ENCODE measurements around the gene MMP23B. TPM values are rescaled to one million over a fixed set of nuclear protein-coding genes. Genes with fewer than 3 reads are reported as not detected.
"Not testable (repeated sequence)": the region's sequence is repeated elsewhere in the genome, so short reads cannot be mapped to it uniquely, and the experiment has no call there.

The MMP23B gene
- total RNA-seq, 1 donor from 2014 or later, result 4.7 TPM

- H3K27me3 Mint-ChIP-seq (ENCODE audit: insufficient read depth, low read depth); H3K36me3 Mint-ChIP-seq; H4K20me1 ChIP-seq (ENCODE audit: low read depth); H3K4me1 ChIP-seq; H3K9me3 Mint-ChIP-seq; H3K4me1 Mint-ChIP-seq; H3F3A ChIP-seq (ENCODE audit: low read depth); H3K4me3 Mint-ChIP-seq; H3K27ac Mint-ChIP-seq; H3K4me2 ChIP-seq; DNase-seq (ENCODE audit: low spot score); H3K9me3 ChIP-seq (ENCODE audit: low read depth); H3K4me3 ChIP-seq; H3K27me3 ChIP-seq; H3K36me3 ChIP-seq; H3K79me2 ChIP-seq (ENCODE audit: low read depth); H2AFZ ChIP-seq (replicated peaks); H3K27ac ChIP-seq; H3K9ac ChIP-seq: not testable (repeated sequence)
These were observed 8.1 kb downstream of the MMP23B start for GRCh38 chr1:1640081-1640480.

GRCh38 chr1:1640711-1641461 is 8.9 kb downstream of the MMP23B start:
- H3K36me3 Mint-ChIP-seq, result not testable (repeated sequence)

GRCh38 chr1:1646326-1646725 is 14.4 kb downstream of the MMP23B start:
- not testable (repeated sequence) for H4K20me1 ChIP-seq (ENCODE audit: low read depth); H3K27ac ChIP-seq; H3K4me3 ChIP-seq; H3F3A ChIP-seq (ENCODE audit: low read depth); H3K4me1 Mint-ChIP-seq; H3K4me1 ChIP-seq; H3K9ac ChIP-seq; H3K4me3 Mint-ChIP-seq; H3K79me2 ChIP-seq (ENCODE audit: low read depth); H3K9me3 Mint-ChIP-seq; H3K9me3 ChIP-seq (ENCODE audit: low read depth); H3K4me2 ChIP-seq; H2AFZ ChIP-seq (replicated peaks); H3K27ac Mint-ChIP-seq; H3K36me3 ChIP-seq; H3K27me3 ChIP-seq; DNase-seq (ENCODE audit: low spot score); H3K27me3 Mint-ChIP-seq (ENCODE audit: insufficient read depth, low read depth)
- peaks cover 24% of the 10 kb centered on the region for H3K36me3 Mint-ChIP-seq

More at GRCh38 chr1:1640711-1641461, 8.9 kb downstream of the MMP23B start:
- not testable (repeated sequence) for H3K4me3 Mint-ChIP-seq; H3K27ac ChIP-seq; H3K9me3 ChIP-seq (ENCODE audit: low read depth); H4K20me1 ChIP-seq (ENCODE audit: low read depth); H3K27me3 ChIP-seq; H2AFZ ChIP-seq (replicated peaks); H3K4me3 ChIP-seq; H3F3A ChIP-seq (ENCODE audit: low read depth); H3K27ac Mint-ChIP-seq; H3K9ac ChIP-seq; H3K36me3 ChIP-seq; H3K9me3 Mint-ChIP-seq; H3K27me3 Mint-ChIP-seq (ENCODE audit: insufficient read depth, low read depth); H3K4me1 Mint-ChIP-seq; H3K4me1 ChIP-seq; H3K79me2 ChIP-seq (ENCODE audit: low read depth); H3K4me2 ChIP-seq; DNase-seq (ENCODE audit: low spot score)

DNA sequence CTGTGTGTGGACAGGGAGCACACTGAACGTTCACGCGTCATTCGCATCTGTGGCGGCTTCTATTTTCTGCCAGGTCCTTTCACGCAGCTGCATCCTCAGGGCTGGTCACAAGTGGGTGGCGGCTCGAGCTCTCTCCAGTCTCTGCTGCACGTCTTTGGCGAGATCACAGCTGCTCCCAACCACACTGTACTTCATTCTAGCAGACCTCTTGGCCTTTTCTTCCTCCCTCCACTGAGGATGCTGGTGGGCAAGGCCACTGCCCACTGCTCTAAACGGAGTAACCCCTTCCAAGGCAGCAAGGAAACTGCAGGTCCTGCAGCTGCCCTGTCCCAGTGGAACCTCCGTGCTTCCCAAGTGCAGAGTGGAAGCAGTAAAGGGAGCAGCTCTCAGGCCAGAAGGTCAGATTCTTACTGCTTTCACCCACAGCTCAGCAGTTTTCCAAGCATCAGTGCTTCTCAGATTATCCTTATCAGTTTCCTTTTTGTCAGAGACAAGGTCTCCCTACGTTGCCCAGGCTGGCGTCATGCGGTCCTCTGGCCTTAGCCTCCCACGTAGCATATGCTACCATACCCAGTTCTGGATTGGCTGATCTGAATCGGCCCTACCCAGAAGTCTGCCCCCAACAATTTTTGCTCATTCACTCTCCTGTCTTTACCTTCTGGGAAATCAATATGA is 15.7 kb downstream of the MMP23B start:
- not testable (repeated sequence) for DNase-seq (ENCODE audit: low spot score); H3K27me3 Mint-ChIP-seq (ENCODE audit: insufficient read depth, low read depth); H3K4me3 ChIP-seq; H3K27me3 ChIP-seq; H3K36me3 ChIP-seq; H3K4me3 Mint-ChIP-seq; H3K9me3 Mint-ChIP-seq; H3K4me1 ChIP-seq; H3K4me1 Mint-ChIP-seq; H3K9me3 ChIP-seq (ENCODE audit: low read depth); H3K27ac Mint-ChIP-seq; H3K27ac ChIP-seq; H3K9ac ChIP-seq; H4K20me1 ChIP-seq (ENCODE audit: low read depth); H3F3A ChIP-seq (ENCODE audit: low read depth); H3K79me2 ChIP-seq (ENCODE audit: low read depth); H2AFZ ChIP-seq (replicated peaks); H3K4me2 ChIP-seq
- H3K36me3 Mint-ChIP-seq, result peaks cover 31% of the 10 kb centered on the region

DNA sequence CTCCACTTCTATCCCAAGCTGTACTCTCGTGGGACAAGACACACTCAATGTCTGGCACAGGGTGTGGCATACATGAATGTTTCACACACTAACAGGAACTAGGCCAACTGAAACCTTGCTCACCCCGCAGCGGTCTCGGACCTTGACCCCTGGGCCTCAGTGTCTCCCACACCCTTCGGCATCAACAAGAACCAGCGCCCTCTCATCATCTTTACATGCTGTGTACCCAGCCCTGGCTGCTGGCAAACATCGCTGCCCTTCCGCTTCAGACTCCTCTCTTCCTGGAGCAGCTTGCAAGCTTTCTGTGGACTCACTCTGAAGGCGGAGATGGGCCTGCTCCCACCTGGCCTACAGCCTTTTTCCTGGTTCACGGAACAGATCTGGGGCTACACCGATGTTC is 16.3 kb downstream of the MMP23B start:
- peaks cover 32% of the 10 kb centered on the region for H3K36me3 Mint-ChIP-seq
- H3F3A ChIP-seq (ENCODE audit: low read depth); H3K4me3 ChIP-seq: not testable (repeated sequence)

More for the DNA sequence above, 16.3 kb downstream of the MMP23B start:
- H2AFZ ChIP-seq (replicated peaks); H3K4me1 Mint-ChIP-seq; H3K79me2 ChIP-seq (ENCODE audit: low read depth); H3K9me3 ChIP-seq (ENCODE audit: low read depth); DNase-seq (ENCODE audit: low spot score); H3K4me1 ChIP-seq; H3K27ac ChIP-seq; H3K36me3 ChIP-seq; H3K4me2 ChIP-seq; H4K20me1 ChIP-seq (ENCODE audit: low read depth); H3K27ac Mint-ChIP-seq; H3K9me3 Mint-ChIP-seq; H3K9ac ChIP-seq; H3K27me3 Mint-ChIP-seq (ENCODE audit: insufficient read depth, low read depth); H3K4me3 Mint-ChIP-seq; H3K27me3 ChIP-seq: not testable (repeated sequence)
